GM20431 (cell line): Measurements from ENCODE around the gene ITGB2.

Source experiments
- in situ Hi-C: fragments of 300-500 bp; cut with MseI, MboI; formaldehyde crosslinking; loops from one replicate; pipeline ENCODE4 v1.15.0; 2020; ENCODE audit warnings: low sequenced_read_pairs; ENCODE audit not compliant: unreplicated experiment

ITGB2 gene

DNA sequence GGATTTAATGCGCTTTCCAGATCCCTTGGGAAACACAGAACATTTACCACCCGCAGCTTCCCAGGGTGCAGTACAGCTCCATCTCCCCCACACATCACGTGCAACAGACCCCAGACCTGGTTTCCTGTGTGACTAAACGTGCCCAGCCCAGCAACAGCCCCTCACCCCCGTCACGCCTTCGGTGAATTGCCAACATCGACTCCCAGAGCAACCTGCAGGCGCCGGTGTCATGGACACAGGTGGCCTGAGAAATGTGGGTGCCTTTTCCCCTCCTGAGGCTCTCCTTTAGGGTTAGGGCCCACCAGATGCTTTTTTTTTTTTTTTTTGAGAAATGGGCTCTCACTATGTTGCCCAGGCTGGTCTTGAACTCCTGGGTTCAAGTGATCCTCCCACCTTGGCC, 78.6 kb downstream of the ITGB2 start:
- in situ Hi-C loops, result no loop called here

DNA sequence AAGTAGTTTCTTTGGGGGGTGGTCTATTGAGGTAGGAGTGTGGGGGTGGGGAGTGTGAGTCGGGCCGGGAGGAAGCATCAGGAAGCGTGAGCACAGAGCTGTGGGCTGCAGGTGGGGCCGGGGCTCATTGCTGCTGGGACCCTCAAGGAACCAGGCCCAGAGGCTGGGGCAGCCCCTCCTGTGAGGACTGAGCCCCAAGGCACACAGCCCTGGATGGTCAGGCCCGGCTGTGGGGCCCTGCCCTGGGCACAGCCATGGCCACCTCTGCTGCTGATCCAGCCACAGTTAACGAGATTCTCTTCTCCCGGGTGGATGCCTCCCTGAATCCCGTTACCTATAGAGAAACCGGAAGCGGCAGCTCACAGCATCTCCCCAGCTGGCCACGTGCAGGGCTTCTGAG, 79.9 kb downstream of the ITGB2 start:
- in situ Hi-C loops, result no loop called here

DNA sequence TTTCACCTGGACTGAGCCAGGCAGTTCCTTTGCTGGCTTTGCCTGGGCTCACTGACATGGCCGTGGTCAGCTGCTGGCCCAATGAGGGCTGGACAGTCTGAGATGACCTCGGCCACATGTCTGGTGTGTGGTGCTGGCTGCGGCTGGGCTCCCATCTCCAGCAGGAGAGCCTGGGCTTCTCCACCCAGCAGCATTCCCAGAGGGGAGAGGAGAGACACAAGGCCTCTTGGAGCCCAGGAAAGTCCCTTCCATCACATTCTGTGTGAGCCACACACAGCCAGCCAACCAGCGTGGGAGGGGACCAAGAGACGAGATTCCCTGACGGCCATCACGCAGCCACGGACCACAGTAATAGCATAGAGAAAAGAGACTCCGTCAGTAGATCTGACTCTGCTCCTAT, 81.7 kb downstream of the ITGB2 start:
- in situ Hi-C loops, result no loop called here

DNA sequence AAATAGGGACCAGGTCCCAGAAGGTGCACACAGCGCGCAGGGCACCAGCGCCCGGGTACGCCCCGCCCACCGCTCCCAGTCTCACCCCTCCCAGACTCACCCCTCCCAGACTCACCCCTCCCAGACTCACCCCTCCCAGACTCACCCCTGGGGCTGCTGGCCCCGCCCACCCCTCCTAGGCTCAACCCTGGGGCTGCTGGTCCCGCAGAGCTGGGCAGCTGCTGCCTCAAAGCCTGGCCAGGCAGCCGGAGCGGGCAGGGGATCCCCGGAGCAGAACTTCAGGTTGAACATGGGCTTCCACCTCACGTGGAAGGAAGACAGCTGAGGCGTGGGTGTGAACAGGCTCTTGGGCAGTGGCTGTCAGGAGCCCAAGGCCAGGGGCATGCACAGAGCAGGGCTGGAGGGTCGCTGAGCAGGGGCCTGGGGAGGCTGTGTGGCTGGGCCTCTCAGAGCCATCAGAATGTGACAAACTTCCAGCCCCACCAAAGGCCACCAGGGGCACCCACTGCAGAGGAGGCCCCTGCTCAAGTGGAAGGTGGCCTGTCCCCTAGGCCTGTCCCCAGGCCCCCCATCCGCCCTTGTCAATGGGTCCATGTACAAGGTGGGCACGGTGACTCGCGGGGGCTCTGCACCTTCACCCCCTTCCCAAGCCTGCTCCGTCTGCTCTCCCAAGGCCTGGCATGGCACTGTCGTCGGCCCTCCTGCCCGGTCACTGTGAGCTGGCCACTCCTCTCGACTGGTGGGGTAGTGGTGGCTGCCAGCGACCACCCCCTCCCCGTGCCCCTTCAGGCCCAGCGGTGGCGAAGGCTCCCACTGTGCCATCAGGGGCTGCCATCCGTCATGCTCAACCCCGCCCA, 82.4 kb downstream of the ITGB2 start:
- in situ Hi-C loops, result no loop called here

DNA sequence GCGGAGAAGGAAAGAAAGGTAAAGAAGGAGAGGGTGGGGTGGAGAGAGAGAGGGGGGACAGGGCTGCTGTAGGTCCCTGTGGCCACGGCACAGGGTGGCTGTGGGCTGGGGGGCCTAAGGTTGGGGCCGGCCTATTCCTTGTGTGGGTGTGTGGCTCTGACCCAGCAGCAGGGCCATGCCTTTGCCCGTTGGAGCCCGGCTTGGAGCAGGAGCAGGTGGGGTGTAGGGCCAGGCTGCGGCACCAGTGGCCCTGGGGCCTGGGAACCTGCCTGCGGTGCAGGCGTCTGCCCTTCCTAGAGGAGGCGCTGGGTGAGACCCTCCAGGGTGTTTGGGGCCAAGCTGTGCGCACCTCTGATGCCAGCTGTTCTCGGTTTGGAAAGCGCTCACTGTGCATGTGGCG, 83.2 kb downstream of the ITGB2 start:
- in situ Hi-C loops, result no loop called here

DNA sequence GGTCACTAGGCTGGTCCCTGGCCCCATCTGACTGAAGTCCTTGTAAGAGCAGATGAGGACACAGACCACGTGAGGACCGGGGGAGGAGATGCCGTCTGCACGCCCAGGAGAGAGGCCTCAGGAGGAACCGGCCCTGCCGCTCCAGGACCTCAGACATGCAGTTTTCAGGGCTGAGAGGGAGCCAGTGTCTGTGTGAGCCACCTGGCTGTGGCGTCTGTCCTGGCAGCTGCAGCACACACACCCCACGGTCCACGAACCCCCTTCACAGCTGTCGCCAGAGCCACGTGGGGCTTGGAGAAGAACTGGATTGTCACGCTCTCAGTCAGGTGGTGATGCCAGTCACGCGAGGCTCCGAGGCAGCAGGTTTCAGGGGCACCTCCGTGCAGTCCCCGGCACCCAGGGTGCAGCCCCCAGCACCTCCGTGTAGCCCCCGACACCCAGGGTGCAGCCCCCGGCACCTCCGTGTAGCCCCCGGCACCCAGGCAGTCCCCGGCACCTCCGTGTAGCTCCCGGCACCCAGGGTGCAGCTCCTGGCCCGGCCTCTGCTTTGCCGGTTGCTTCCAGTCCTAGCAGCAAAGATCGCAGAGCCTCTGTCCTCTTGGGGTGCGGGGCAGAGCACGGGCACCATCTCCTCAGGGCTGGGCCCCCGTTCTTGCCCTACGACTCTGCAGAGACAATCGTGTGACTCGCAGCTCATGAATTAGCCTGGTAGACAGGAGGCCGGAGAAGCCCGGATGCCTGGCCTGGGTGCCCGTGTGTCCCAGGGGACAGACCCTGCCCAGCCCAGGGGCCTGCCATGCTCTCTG, 83.8 kb downstream of the ITGB2 start:
- in situ Hi-C loops, result no loop called here

DNA sequence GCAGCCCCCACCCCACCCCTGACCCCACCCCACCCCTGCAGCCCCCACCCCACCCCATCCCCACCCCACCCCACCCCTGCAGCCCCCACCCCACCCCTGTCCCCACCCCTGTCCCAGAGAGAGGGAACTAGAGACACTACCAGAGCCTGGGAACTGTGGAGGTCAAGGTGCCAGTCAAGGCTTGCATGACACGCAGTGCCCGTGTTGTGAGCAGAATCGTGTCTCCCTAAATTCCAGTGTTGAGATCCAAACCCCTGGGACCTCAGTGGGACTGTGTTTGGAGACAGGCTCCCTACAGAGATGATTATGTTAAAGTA, 84.4 kb downstream of the ITGB2 start:
- in situ Hi-C loops, result no loop called here
